WTC11 (cell line): ENCODE data around the gene MEIS2.

Experiments used
- CTCF ChIP-seq: fragments of 200-600 bp; IDR thresholded peaks from 2 replicates; pipeline ENCODE4 v1.8.0; 2022; ENCODE audit warnings: antibody characterized with exemption
- EMX1 ChIP-seq: fragments of 250-450 bp; sonication (Bioruptor Pico); IDR thresholded peaks from 2 replicates; pipeline ENCODE4 v1.8.0; 2021; ENCODE audit warnings: mild to moderate bottlenecking
- TF ChIP-seq, protein P1 (sequence below): sonication (generic); formaldehyde crosslinking; IDR thresholded peaks from 2 replicates; pipeline ENCODE4 v1.8.1; 2022; ENCODE audit warnings: low read depth, mild to moderate bottlenecking, moderate library complexity, missing genetic modification reagents, borderline replicate concordance

GRCh38 chr15:37134699-37135131, 34.4 kb upstream of the MEIS2 start:
- no peak for TF ChIP-seq EMX1 (CRISPR knock-in tag)
- TF ChIP-seq, protein P1, sequence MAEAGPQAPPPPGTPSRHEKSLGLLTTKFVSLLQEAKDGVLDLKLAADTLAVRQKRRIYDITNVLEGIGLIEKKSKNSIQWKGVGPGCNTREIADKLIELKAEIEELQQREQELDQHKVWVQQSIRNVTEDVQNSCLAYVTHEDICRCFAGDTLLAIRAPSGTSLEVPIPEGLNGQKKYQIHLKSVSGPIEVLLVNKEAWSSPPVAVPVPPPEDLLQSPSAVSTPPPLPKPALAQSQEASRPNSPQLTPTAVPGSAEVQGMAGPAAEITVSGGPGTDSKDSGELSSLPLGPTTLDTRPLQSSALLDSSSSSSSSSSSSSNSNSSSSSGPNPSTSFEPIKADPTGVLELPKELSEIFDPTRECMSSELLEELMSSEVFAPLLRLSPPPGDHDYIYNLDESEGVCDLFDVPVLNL (CRISPR knock-in tag) = no peak
- TF ChIP-seq CTCF = no peak
